ENCODE measurements around the gene STK32A. TPM values are rescaled to one million over a fixed set of nuclear protein-coding genes. Genes with fewer than 3 reads are reported as not detected.
"Not testable (repeated sequence)": the region's sequence is repeated elsewhere in the genome, so short reads cannot be mapped to it uniquely, and the experiment has no call there.

Gene STK32A
- polyA plus RNA-seq, 3 donors = 0.66 to 2.8 (median 1.9) TPM

DNA sequence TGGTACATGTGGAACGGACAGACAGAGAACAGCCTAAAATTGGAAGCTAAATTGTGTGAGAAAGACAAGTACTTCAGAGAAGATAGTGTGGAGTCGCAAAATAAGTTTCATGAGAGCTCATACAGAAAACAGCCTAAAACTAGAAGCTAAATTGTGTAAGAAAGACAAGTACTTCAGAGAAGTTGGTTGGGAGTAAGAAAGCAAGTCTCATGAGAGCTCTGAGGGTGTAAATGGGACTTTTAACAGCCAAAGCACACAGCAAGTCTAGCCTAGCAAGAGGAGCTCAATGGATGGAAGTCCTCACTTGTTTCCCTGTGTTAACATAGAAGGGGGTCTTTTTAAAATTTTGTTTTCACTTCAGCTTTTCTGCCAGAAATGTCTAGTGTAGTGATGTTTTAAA, 93.1 kb downstream of the STK32A start:
- 80 to 96% (median 88%) methylated on average over 2 of the region's 2 CpGs for WGBS, 3 donors
- H3K27ac ChIP-seq (ENCODE audit: low read depth, low read length) = no peak overlapping the region

DNA sequence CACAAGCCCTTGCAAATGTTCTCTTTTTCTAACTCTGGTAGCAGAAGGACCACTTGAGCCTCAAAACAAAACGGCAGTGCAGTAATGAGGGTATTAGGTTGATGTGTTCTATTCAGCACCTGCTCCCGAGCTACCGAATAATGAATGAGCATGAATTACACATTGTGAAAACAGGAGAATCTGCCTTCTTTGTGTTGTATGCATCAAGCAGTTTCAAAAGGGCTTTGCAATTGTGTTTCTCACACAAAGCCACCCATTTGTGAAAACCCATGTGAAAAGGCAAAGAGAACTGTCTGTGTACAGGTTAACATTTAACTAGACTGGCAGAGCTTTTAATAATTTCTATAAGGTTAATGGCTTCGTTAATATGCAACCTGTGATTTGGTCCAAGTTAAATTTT, 97.8 kb downstream of the STK32A start:
- WGBS, 3 donors = 56 to 80% (median 78%) methylated on average over 4 of the region's 4 CpGs
- no peak overlapping the region for H3K27ac ChIP-seq (ENCODE audit: low read depth, low read length)

DNA sequence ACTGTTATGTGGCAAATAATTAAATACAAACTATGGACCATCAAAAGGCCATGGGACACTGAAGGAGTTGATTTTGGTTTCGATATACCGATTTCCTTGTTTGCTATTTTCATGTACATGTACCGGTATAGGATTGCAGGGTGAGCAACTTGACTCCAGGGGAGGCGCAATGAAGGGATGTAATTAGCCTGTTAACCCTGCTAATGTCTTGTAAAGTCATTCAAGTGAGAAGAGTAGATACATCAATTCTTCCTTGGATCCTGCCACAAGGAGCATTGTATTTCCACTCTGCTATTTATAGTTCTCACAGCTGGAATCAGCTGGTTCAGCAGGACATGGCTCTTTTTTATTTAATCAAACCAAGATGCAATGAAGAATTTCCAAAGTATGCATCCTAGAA, 102.0 kb downstream of the STK32A start:
- 81 to 92% (median 91%) methylated on average over 4 of the region's 4 CpGs for WGBS, 3 donors
- H3K27ac ChIP-seq (ENCODE audit: low read depth, low read length) = no peak overlapping the region

DNA sequence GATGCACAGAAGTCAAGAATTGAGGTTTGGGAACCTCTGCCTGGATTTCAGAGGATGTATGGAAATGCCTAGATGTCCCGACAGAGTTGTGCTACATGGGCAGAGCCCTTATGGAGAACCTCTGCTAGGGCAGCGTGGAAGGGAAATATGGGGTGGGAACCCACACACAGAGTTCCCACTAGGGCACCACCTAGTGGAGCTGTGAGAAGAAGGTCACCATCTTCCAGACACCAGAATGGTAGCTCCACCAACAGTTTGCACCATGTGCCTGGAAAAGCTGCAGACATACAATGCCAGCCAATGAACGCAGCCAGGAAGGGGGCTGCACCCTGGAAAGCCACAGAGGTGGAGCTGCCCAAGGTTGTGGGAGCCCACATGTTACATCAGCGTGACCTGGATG, 104.5 kb downstream of the STK32A start:
- no peak overlapping the region for H3K27ac ChIP-seq (ENCODE audit: low read depth, low read length)
- WGBS, 3 donors = 91 to 96% (median 94%) methylated on average over 4 of the region's 4 CpGs

DNA sequence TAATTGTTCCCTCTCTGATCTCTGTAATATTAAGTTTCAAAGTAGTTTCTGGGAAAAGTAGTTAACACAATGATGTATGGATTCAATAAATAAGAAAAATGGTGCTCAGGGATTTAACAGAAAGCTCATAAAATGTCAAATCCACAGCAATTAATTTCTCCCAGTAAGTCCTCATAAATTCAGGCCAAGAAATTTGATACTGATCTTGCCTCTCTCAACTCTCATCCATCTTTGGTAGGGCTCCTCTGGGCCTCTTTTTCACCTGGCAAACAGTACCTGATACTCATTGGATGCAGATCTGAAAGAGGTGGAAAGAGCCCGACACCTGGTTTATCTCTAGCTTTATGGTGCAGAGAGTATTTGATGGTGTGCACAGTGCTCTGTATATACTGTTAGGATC, 106.1 kb downstream of the STK32A start:
- no peak overlapping the region for H3K27ac ChIP-seq (ENCODE audit: low read depth, low read length)
- 75 to 84% (median 80%) methylated on average over 1 of the region's 1 CpG for WGBS, 3 donors

DNA sequence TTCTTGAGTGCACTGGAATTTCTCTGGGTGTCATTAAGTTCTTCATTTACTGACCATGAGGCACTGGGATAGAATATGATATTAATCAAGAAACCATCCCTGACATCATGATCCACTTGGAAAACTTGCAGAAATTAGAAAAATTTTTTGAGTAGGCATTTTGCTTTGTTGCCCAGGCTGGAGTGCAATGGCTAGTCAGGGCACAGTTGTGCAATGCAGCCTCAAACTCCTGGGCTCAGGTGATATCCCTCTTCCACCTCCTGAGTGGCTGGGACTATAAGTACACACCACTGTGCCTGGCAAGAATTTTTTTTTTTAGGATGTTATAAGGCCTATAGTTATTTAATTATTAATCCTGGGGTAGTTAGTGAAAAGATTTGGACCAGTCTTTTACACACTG, 106.5 kb downstream of the STK32A start:
- H3K27ac ChIP-seq (ENCODE audit: low read depth, low read length) = no peak overlapping the region

DNA sequence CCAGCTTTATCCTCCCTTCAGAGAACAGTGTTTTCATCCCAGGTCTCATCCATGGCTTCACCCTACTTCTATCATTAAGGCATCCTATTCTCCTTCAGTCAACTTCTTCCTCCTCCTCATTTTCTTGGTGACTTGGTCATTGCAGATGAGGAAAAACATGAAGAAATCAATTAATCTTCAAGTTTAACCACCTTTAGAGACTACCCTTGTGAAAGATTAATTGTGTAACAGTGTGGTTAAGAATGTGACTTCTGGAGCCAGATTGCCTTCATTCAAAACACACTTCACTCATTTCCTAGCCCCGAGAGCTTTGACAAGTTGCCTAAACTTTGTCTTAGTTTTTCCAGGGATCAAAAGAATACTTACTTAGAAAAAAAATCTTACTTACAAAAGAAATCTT, 110.0 kb downstream of the STK32A start:
- WGBS, 3 donors = 11 to 44% (median 31%) methylated on average over 1 of the region's 1 CpG
- H3K27ac ChIP-seq (ENCODE audit: low read depth, low read length) = no peak overlapping the region

DNA sequence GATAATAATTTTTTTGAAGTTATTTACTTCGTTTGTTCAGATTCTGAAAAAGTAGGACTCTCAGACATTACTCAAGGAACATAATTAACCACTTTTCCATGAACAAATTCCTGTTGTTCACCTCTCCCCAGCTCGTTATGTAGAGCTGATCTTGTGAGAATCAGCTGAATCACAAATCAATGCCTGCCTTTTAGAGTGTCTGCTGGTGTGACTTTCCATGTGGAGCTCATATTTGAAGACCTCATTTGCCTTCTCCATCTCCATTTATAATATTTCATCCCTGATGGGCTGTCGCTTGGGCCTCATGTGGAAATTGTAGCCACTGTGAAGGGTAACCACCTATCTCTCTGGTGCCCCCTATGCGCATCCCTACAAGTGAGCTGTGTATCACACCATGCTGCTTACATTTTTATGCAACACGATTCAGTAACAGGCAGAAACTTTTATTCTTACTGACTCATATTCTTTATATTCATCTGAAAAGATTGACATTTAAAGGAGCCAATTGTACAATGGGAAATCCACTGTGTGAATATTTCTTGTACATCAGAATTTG, 111.3 kb downstream of the STK32A start:
- WGBS, 3 donors = 84 to 88% (median 84%) methylated on average over 5 of the region's 5 CpGs
- no peak overlapping the region for H3K27ac ChIP-seq (ENCODE audit: low read depth, low read length)

DNA sequence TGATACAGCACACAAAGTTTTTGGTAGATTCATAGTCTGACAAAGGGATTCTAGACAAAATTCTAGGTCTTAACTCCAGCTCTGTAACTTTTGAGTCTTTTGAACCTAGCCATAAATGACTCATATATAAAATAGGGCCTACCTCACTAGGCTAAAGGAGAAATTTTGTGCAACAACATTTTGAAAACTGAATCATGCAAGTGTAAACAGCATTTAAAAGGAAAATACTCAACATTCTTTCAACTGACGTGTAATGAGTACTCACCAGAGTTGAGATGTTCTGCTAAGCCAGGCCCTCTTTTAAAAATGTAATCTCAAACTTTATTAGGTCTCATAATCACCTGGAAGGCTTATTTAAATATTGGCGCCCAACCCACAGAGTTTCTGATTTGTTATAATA, 113.2 kb downstream of the STK32A start:
- 83 to 91% (median 89%) methylated on average over 2 of the region's 2 CpGs for WGBS, 3 donors
- no peak overlapping the region for H3K27ac ChIP-seq (ENCODE audit: low read depth, low read length)

DNA sequence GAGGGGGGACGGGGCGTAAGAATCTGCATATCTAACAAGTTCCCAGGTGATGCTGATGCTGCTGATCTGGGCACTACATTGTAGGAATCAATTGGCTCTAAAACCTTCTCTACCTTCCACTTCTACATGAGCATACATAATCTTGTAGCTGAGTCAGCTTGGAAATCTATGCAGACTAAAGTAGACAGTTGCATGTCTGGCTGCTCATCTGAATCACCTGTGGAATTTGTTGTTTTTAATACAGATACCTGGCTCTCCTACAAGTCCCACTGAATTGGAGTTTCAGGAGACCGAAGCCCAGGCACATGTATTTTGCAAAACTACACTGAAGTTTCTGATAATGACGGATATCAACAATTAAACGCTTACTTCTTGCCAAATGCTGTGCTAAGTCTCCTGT, 113.6 kb downstream of the STK32A start:
- H3K27ac ChIP-seq (ENCODE audit: low read depth, low read length) = no peak overlapping the region
- 94 to 97% (median 96%) methylated on average over 5 of the region's 5 CpGs for WGBS, 3 donors

DNA sequence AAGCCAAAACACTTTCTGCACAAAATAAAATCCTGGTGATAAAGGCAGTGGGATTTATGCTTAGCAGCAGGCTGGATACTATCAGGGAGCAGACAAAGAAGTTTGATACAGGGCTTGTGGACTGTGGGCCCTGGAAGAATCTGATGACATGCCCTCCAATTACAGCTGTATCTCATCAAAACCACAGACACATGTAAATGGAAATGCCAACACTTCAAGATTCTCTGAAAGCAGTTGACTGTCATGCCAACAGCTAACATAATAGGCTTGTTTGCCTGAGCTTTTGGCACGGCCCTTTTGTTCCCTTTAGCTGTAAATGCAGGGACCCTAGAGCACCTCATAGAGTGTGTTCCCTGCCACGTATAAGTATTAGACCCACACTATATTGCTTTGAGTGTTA, 114.4 kb downstream of the STK32A start:
- WGBS, 3 donors = 69 to 83% (median 70%) methylated on average over 2 of the region's 2 CpGs

DNA sequence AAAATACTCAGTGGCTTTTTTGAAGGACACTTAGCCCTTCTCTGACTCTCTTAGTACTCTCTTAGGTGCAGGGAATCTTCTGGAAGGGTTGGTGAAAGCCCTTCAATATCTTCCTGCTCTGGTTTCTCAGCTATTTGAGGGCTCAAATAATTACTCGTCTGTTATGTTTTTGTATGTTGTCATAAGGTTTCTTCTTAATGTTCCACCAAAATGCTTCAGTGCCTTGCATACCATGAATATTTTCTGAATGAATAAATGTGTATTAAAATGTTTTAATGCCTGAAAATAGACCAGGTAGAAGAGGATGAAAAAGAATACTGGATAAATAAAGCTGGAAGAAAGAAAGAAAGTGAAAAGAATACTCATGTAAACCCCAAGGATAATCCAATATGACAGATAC, 124.3 kb downstream of the STK32A start:
- no peak overlapping the region for H3K27ac ChIP-seq (ENCODE audit: low read depth, low read length)
- 75 to 86% (median 83%) methylated on average over 1 of the region's 1 CpG for WGBS, 3 donors

More for the DNA sequence above, 114.4 kb downstream of the STK32A start:
- H3K27ac ChIP-seq (ENCODE audit: low read depth, low read length) = no peak overlapping the region

DNA sequence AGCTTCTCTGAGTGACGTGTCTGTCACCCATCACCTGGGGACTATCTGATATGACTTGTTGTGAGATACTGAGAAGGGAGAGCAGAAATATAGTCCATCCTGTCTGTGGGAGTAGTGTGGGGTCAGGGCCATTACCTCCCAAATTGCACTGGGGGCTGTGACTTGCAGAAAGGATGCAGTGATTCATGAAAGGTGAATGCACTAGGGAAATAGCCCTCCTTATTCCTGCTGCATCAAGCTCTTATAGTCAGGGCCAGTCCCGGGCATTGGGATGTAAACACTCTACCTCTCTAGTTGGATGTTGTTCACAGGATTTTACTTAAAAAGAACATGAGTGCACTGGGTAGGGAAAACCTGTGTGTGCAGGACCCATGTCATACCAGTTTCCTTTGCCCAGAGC, 124.8 kb downstream of the STK32A start:
- no peak overlapping the region for H3K27ac ChIP-seq (ENCODE audit: low read depth, low read length)
- whole genome bisulfite sequencing, 3 donors = 88 to 90% (median 89%) methylated on average over 2 of the region's 2 CpGs

DNA sequence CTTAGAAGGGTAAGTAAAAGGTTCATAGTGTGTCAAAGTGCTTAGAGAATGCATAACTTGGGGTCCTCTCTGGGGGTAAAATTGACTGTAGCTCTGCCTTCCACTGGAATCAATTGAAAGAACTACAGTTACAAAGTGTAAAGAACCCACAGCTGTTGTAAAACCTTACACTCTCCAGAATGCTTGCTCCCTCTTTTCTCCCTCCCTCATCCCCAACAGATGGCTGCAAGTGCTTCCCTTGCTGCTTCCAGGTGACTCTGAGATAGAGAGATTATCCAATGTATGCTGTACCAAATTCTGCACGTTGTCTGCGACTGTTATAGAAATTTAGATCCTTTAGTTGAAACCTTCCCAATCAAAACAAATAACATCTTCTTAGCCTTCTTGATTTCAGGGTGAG, 126.0 kb downstream of the STK32A start:
- 88 to 90% (median 89%) methylated on average over 2 of the region's 2 CpGs for WGBS, 3 donors
- no peak overlapping the region for H3K27ac ChIP-seq (ENCODE audit: low read depth, low read length)

DNA sequence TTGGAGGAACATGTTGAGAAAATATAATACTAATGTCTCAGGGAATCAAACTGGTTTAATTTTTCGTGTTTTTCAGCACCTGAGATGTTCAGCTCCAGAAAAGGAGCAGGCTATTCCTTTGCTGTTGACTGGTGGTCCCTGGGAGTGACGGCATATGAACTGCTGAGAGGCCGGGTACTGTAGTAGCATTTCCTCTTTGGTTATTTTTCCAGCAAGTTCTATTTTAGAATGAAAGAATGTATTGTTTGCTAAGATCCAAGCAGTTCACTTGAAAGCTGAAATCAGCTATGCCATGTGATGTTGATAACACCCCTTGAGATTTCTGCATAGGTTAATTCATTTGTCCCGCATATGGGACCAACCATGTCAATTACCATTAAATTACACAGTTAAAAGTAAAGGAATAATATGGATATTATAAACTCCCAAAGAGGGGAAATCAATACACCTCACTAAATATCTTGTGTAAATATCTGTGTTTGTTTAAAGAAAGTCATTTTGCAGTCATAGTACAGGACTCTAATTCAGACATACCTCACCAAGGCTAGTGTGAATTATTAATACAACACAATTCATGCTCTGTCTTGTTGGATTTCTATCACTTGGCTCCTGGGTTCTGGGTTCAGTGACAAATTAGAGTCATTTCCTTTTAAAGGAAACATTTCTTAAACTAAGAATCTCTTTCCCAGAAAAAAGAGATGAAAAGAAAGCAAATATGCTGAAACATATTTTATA, 126.8 kb downstream of the STK32A start:
- 52 to 82% (median 78%) methylated on average over 4 of the region's 4 CpGs for WGBS, 3 donors
- H3K27ac ChIP-seq (ENCODE audit: low read depth, low read length) = no peak overlapping the region

DNA sequence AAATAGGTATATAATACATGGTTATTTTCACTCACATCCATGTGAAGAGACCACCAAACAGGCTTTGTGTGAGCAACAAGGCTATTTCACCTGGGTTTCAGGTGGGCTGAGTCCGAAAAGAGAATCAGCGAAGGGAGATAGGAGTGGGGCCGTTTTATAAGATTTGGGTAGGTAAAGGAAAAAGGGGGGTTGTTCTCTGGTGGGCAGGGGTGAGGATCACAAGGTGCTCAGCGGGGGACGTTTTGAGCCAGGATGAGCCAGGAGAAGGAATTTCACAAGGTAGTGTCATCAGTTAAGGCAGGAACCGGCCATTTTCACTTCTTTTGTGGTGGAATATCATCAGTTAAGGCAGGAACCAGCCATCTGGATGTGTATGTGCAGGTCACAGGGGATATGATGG, 132.6 kb downstream of the STK32A start:
- 82 to 88% (median 87%) methylated on average over 6 of the region's 6 CpGs for WGBS, 3 donors
- not testable (repeated sequence) for H3K27ac ChIP-seq (ENCODE audit: low read depth, low read length)

DNA sequence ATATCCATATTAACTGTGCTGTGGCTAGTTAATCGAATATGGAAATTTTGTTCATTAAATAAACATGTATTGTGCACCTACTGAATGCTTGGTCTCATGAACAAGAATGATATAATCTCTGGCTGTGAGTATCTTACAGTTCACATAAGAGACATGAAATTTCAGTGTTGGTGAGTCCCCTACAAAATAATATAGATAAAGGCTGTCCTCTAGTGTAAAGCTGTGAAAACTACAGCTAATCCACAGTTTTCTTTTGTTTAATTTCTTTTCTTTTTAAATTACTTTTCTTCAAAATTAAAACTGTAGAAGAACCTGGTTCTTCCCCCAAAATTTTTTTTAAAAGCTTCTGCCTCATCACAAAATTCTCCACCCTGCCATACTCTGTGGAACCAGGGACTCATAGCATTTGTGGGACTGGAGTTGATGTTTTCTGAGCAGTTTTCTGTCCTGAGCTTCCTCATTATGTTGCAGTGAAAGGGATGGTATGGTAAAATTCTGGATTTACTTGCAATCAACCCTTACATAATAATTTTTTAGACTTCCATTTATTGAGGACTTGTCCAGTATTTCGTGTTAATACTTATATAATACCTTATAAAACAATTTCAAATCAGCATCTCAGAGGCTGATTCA, 135.0 kb downstream of the STK32A start:
- no peak overlapping the region for H3K27ac ChIP-seq (ENCODE audit: low read depth, low read length)
- 8 to 47% (median 34%) methylated on average over 2 of the region's 2 CpGs for WGBS, 3 donors

DNA sequence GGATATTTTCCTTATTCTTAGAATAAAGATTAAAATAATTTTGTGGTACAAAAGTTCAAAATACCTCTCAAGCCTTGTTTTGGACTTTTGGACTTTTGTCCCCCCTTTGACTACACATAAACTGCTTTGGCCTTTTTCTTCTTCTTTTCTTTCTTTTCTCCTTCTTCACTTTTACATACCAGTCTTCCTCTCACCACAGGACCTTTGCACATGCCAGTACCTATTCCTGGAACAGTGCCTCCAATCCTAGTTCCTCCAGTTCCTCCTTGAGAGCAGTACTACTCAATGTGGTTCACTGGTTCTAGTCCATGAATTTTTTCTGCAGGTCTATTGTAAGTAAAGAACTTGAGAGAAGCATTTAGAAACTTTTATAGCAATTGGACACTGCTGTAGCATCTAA, 136.5 kb downstream of the STK32A start:
- no peak overlapping the region for H3K27ac ChIP-seq (ENCODE audit: low read depth, low read length)

DNA sequence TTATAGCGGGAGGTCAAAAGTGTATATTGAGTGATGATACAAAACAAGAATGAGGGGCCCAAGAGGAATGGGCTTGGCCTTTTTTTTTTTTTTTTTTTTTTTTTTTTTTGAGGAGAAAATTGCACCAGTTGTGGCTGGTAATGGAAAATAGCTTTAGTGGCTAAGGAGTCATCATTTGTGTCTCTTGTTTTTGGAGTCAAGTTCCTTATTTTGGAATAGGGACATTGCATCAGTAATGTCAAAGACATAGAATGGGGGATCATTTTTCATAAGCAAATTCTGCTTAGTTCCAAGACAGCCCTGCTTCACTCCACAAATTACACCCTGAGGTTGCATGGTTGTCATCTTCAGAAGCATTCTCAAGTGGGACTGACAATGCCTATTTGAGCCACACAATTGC, 137.4 kb downstream of the STK32A start:
- WGBS, 3 donors = 95 to 97% (median 96%) methylated on average over 1 of the region's 1 CpG
- H3K27ac ChIP-seq (ENCODE audit: low read depth, low read length) = no peak overlapping the region

DNA sequence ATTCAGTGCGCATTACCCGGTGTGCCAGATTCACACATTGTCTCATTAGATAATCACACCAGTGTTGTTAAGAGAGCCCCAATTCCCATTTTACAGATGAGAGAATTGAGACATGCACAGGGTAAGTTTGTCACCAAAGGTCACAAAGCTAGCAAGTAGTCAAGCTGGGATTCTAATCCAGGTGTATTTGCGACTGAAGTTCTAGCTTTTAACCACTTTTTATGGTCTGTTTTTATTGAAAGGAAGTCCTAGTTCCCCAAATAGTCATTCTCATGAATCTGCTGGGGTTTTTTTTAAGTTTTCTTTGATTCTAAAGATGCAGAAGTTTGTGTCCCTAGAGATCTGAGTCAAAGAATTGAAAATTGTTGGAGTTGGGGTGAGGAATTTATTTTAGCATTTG, 138.5 kb downstream of the STK32A start:
- 83 to 92% (median 89%) methylated on average over 3 of the region's 3 CpGs for WGBS, 3 donors
- H3K27ac ChIP-seq (ENCODE audit: low read depth, low read length) = no peak overlapping the region

Measured in adipose tissue (tissue), 3 donors.